GM12875 (cell line): Measurements from ENCODE around the gene DIPK1A.

Experiments
- H3K4me3 ChIP-seq: one replicate; pipeline ENCODE4 v1.5.1; 2011; ENCODE audit warnings: low read depth, low read length, control low read depth
- TF ChIP-seq, protein P1 (sequence below): IDR thresholded peaks from 2 replicates; pipeline ENCODE4 v1.5.1; 2011; ENCODE audit warnings: low read depth, mild to moderate bottlenecking, control low read depth, inconsistent platforms, low read length, moderate library complexity, borderline replicate concordance; ENCODE audit not compliant: insufficient read depth

DIPK1A gene

GRCh38 chr1:92992877-92993276 is 31.6 kb upstream of the DIPK1A start:
- TF ChIP-seq, protein P1, sequence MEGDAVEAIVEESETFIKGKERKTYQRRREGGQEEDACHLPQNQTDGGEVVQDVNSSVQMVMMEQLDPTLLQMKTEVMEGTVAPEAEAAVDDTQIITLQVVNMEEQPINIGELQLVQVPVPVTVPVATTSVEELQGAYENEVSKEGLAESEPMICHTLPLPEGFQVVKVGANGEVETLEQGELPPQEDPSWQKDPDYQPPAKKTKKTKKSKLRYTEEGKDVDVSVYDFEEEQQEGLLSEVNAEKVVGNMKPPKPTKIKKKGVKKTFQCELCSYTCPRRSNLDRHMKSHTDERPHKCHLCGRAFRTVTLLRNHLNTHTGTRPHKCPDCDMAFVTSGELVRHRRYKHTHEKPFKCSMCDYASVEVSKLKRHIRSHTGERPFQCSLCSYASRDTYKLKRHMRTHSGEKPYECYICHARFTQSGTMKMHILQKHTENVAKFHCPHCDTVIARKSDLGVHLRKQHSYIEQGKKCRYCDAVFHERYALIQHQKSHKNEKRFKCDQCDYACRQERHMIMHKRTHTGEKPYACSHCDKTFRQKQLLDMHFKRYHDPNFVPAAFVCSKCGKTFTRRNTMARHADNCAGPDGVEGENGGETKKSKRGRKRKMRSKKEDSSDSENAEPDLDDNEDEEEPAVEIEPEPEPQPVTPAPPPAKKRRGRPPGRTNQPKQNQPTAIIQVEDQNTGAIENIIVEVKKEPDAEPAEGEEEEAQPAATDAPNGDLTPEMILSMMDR: no peak
- no peak overlapping the region for H3K4me3 ChIP-seq

- no peak overlapping the region for H3K4me3 ChIP-seq
- TF ChIP-seq, protein P1: no peak
Observed at GRCh38 chr1:92992054-92992453, 30.8 kb upstream of the DIPK1A start.

GRCh38 chr1:92990828-92991227 is 29.6 kb upstream of the DIPK1A start:
- TF ChIP-seq, protein P1: no peak
- H3K4me3 ChIP-seq: no peak overlapping the region

DNA sequence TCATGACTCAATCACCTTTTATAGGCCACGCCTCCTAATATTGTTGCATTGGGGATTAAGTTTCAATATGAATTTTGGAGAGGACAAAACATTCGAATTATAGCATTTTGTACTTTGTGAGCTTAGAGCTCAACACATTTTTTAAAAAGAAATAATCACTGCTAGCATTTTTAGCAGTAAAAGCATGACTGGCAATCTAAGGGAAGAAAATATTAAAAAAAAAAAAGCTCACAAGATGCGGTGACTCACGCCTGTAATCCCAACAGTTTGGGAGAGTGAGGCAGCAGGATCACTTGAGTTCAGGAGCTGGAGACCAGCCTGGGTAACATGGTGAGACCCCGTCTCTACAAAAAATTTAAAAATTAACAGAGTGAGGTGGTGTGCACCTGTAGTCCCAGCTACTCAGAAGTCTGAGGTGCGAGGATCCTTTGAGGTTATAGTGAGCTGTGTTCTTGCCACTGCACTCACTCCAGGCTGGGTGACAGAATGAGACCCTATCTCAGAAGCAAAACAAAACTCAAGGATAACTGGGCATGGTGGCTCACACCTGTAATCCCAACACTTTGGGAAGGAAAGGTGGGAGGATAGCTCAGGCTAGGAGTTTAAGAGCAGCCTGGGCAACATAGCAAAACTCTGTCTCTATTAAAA is 28.8 kb upstream of the DIPK1A start:
- TF ChIP-seq, protein P1: no peak
- H3K4me3 ChIP-seq: no peak overlapping the region

DNA sequence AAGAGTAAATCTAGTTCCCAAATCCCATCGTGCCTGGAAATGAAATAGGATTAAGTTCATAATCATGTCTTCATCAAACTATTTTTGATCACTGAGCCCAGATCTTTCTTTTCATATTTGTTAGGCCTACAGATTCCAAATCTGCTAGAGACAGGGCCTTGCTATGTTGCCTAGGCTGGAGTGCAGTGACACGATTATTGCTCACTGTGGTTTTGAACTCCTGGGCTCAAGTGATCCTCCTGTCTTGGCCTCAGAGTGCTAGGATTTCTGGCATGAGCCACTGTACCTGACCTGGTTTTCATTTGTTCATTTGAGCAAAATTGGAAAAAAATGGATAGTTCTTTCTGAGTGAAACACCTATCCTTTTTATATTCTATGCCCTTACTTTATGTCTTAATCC is 28.0 kb upstream of the DIPK1A start:
- no peak overlapping the region for H3K4me3 ChIP-seq
- TF ChIP-seq, protein P1: no peak

- TF ChIP-seq, protein P1: no peak
- no peak overlapping the region for H3K4me3 ChIP-seq
Observed at GRCh38 chr1:92987462-92987861, 26.2 kb upstream of the DIPK1A start.

DNA sequence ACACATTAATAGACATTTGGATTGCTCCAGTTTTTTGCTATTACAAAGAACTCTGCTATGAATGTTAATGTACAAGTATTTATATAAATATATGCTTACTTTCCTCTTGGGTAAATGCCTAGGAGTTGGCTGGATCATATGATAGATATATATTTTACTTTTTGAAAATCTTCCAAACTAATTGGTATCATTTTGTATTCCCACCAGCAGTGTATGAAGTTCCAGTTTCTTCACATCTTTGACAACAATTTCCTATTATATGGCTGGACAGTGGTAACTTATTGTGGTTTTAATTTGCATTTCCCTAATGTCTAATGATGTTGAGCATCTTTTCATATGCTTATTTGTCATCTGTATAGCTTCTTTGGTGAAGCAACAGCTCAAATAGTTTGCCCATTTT is 23.8 kb upstream of the DIPK1A start:
- TF ChIP-seq, protein P1: no peak
- no peak overlapping the region for H3K4me3 ChIP-seq
